ENCODE data around the gene FOXO1. TPM values are rescaled to one million over a fixed set of nuclear protein-coding genes. Genes with fewer than 3 reads are reported as not detected.

Gene FOXO1
- total RNA-seq, 1 donor from 2014 or later = 41.9 TPM

DNA sequence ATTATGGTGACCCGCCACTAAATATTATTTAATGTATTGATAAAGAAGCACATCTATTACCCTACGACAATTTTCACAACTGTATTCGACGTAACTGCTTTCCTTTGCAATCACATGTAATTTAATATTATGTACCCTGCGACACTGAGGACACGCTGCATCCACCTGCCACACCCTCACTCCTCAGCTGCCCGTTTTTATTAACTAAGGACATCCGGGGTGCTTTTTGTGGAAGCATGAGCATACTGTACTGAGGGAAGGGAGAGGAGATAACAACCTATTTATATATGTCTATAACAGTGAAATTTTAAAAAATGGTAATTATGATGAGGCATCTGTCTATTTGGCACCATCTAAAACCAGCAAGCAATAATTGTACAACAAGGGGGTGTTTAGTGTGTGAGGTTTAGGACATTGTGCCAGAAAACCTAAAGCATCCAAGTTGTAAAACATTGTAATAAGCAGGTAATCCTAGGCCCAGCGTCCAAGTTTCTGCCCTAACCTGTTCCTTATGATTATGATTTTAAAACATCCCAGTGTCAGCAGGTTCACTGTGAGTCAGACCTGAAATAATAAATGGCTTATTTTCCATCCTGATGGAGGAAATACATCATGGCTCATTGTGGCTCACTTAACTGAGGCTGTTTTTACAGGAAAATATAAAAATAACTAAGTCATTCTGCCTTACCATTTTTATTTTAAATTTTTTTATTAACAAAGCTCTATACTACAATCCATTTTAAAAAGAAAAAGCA is 56.3 kb downstream of the FOXO1 start:
- no peak overlapping the region for H3K27ac Mint-ChIP-seq
- H3K4me3 Mint-ChIP-seq = no peak overlapping the region
- intact Hi-C loops (cut with micrococcal nuclease) = loop anchor here (1.0 to 5.0 kb wide), 4 partner anchors 10 to 293 kb away; no protein-coding TSS in a partner anchor
- no peak for DNase-seq (ENCODE audit: low spot score)
- peaks cover 3% of the 10 kb centered on the region for H3K9me3 Mint-ChIP-seq
- H3K36me3 Mint-ChIP-seq (ENCODE audit: low read depth) = peaks cover 26% of the 10 kb centered on the region
- H3K4me1 Mint-ChIP-seq (ENCODE audit: low read depth) = peaks cover 73% of the 10 kb centered on the region
- H3K27me3 Mint-ChIP-seq (ENCODE audit: insufficient read depth) = no peaks in the 10 kb centered on the region

DNA sequence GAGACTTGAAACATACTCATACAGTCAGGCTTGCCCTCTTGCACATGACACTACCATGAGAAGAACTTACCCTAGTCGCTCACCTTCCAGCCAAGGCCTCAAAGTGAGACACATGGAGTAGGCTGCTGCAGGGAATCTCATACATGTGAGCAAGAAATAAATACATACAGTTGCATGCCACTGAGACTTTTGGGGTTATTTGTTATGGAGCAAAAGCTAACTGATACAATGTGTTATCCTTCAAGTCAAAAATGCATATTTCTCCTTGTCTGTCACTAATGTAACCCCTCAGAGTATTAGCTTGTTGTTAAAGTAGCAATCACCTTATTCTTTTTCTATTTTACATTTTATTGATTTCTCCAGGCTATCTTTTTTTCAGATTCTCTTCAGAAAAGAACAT is 58.1 kb downstream of the FOXO1 start:
- DNase-seq (ENCODE audit: low spot score) = no peak
- Mint-ChIP-seq H3K4me1 (ENCODE audit: low read depth) (peaks cover 67% of the 10 kb centered on the region), H3K36me3 (ENCODE audit: low read depth) (peaks cover 18% of the 10 kb centered on the region), H3K27ac (no peak overlapping the region), H3K9me3 (peaks cover 3% of the 10 kb centered on the region), H3K27me3 (ENCODE audit: insufficient read depth) (no peaks in the 10 kb centered on the region), H3K4me3 (no peak overlapping the region)
- intact Hi-C loops (cut with micrococcal nuclease) = no loop called here

DNA sequence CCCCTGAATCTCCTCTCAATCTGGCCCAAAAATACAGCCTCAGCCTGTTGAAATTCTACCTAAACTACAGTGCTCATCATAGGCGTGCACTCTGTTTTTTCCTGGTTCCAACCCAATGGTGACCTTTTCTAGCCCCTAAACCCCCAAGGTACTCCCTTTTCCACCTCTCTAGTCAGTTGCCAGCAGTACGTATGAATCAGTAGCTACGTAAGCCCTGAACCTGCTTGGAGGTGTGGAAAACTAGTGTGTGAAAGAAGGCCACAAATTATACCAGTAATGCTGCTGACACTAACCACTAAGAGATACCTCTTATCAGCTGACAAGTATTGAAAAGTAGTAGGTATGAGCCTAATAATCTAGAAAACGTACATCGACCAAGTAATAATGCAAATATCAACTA is 60.9 kb downstream of the FOXO1 start:
- Mint-ChIP-seq H3K9me3 (peaks cover 3% of the 10 kb centered on the region), H3K27me3 (ENCODE audit: insufficient read depth) (no peaks in the 10 kb centered on the region), H3K27ac (peak overlapping the region; percentile 7), H3K4me1 (ENCODE audit: low read depth) (peaks cover 56% of the 10 kb centered on the region), H3K36me3 (ENCODE audit: low read depth) (peaks cover 23% of the 10 kb centered on the region), H3K4me3 (no peak overlapping the region)
- DNase-seq (ENCODE audit: low spot score) = no peak
- intact Hi-C loops (cut with micrococcal nuclease) = no loop called here

DNA sequence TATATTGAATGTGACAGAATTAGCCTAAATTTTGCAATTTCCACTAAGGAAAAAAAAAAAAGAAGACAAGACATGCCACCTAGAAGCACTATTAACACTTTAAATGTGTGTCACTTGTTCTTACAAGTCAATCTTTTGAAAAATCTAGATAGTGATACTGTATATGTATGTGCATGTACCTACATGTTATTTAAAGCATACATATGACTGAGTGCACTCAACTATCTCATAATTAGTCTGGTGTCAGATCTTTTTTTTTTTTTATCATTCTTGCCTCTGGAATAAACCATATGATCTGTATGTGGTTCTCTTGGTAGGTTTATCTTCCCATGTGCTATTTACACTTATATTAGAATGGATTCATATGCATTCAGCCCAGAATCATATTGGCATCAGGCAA is 62.3 kb downstream of the FOXO1 start:
- Mint-ChIP-seq H3K4me3 (no peak overlapping the region), H3K4me1 (ENCODE audit: low read depth) (peaks cover 65% of the 10 kb centered on the region), H3K27me3 (ENCODE audit: insufficient read depth) (no peaks in the 10 kb centered on the region), H3K9me3 (peaks cover 3% of the 10 kb centered on the region), H3K36me3 (ENCODE audit: low read depth) (peaks cover 31% of the 10 kb centered on the region), H3K27ac (no peak overlapping the region)
- intact Hi-C loops (cut with micrococcal nuclease) = no loop called here
- DNase-seq (ENCODE audit: low spot score) = no peak

DNA sequence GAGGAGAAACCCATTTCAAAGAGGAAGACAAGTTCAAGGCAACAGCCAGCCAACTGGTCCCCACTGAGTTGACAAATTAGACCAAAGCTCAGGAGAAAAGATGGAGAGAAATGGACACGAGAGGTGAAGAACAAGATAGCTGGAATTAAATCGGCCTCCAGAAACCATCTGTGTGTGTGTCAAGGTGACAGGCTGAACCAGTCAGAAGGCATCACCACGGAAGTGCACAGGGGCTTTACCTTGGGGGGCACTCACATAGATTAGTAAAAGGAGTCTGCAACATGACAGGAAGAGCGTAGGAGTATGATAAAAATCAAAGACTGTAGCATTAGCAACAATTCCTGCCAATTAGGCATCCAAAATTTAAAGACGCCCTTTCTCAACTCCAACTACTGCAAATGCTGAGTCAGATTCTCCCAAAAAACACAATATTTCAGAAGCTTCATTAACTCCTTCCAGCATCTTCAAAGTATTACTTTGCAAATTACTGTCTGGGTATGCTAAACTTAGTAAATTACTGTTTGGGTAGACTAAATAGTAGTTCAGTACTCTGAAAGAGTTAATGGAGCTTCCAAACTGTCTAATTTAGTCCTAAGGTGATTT is 66.2 kb downstream of the FOXO1 start:
- intact Hi-C loops (cut with micrococcal nuclease) = loop anchor here (1.0 kb wide), 1 partner anchor 10 kb away; no protein-coding TSS in a partner anchor
- Mint-ChIP-seq H3K27ac (peak overlapping the region; percentile 75), H3K36me3 (ENCODE audit: low read depth) (peaks cover 23% of the 10 kb centered on the region), H3K9me3 (no peaks in the 10 kb centered on the region), H3K4me3 (peak overlapping the region; percentile 25), H3K27me3 (ENCODE audit: insufficient read depth) (no peaks in the 10 kb centered on the region), H3K4me1 (ENCODE audit: low read depth) (peaks cover 79% of the 10 kb centered on the region)
- no peak for DNase-seq (ENCODE audit: low spot score)

DNA sequence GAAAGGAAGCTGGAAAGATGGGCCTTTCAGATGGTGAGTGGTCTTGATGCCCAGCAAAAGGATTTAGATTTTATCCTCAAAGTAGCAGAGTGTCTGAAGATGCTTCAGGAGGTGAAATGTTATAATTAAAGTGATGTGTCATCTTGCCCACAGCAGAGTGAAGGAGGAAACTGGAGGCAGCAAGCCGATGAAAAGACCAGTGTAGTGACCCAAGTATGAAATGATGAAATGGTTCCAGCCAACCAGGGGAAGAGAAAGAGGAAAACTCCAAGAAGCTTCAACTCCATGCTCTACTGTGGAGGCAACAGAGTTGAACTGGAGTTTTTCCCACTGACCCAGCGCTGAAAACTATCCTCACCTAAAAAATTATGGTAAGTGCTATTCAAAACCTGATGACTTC is 66.7 kb downstream of the FOXO1 start:
- Mint-ChIP-seq H3K9me3 (no peaks in the 10 kb centered on the region), H3K27me3 (ENCODE audit: insufficient read depth) (no peaks in the 10 kb centered on the region), H3K4me3 (peak overlapping the region; percentile 25), H3K36me3 (ENCODE audit: low read depth) (peaks cover 23% of the 10 kb centered on the region), H3K27ac (peak overlapping the region; percentile 75), H3K4me1 (ENCODE audit: low read depth) (peaks cover 77% of the 10 kb centered on the region)
- intact Hi-C loops (cut with micrococcal nuclease) = loop anchor here (1.0 to 2.0 kb wide), 4 partner anchors 11 to 63 kb away; no protein-coding TSS in a partner anchor
- no peak for DNase-seq (ENCODE audit: low spot score)

DNA sequence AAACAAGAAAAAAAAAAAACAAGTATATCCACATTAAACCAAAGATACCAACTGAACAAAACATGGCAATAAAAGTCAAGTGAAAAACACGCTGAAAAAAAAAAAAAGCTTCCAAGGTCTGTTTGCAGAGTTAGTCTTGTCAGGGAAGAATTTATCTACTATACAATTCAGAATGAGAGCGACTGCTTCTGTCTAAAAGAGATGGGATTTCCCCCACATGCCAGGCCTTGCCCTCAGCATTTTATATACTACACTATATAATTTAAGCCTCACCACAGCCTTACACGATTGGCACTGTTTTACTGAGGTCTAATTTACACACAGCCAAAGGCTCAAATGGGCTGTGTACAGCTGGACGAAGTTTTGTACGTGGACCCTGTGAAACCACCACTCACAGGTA is 67.3 kb downstream of the FOXO1 start:
- intact Hi-C loops (cut with micrococcal nuclease) = loop anchor here (1.0 to 2.0 kb wide), 3 partner anchors 14 to 64 kb away; no protein-coding TSS in a partner anchor
- H3K36me3 Mint-ChIP-seq (ENCODE audit: low read depth) = peaks cover 23% of the 10 kb centered on the region
- no peaks in the 10 kb centered on the region for H3K9me3 Mint-ChIP-seq
- peak overlapping the region; percentile 8 for H3K4me3 Mint-ChIP-seq
- DNase-seq (ENCODE audit: low spot score) = no peak
- no peaks in the 10 kb centered on the region for H3K27me3 Mint-ChIP-seq (ENCODE audit: insufficient read depth)
- peak overlapping the region; percentile 75 for H3K27ac Mint-ChIP-seq
- peaks cover 74% of the 10 kb centered on the region for H3K4me1 Mint-ChIP-seq (ENCODE audit: low read depth)

DNA sequence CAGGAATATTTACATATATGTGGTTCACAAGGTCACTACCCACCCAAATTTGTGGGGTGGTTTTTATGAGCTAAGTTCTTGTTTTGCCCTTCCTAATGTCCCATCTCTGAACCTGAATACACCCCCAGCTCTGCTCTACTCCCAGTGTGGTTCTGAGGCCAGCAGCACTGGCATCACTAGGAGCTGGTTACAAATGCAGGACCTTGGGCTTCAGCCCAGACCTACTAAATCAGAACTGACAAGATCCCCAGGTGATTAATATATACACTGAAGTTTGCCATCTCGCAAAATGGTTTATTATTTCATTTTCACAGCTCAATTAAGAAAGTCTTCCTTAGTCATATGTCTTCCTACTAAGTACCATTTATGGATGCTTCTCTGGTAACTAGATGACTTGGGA is 67.9 kb downstream of the FOXO1 start:
- Mint-ChIP-seq H3K36me3 (ENCODE audit: low read depth) (peaks cover 23% of the 10 kb centered on the region), H3K27me3 (ENCODE audit: insufficient read depth) (no peaks in the 10 kb centered on the region), H3K9me3 (no peaks in the 10 kb centered on the region), H3K4me1 (ENCODE audit: low read depth) (peaks cover 74% of the 10 kb centered on the region), H3K27ac (peak overlapping the region; percentile 72), H3K4me3 (no peak overlapping the region)
- DNase-seq (ENCODE audit: low spot score) = no peak
- intact Hi-C loops (cut with micrococcal nuclease) = loop anchor here (2.0 kb wide), 1 partner anchor 64 kb away; no protein-coding TSS in a partner anchor

DNA sequence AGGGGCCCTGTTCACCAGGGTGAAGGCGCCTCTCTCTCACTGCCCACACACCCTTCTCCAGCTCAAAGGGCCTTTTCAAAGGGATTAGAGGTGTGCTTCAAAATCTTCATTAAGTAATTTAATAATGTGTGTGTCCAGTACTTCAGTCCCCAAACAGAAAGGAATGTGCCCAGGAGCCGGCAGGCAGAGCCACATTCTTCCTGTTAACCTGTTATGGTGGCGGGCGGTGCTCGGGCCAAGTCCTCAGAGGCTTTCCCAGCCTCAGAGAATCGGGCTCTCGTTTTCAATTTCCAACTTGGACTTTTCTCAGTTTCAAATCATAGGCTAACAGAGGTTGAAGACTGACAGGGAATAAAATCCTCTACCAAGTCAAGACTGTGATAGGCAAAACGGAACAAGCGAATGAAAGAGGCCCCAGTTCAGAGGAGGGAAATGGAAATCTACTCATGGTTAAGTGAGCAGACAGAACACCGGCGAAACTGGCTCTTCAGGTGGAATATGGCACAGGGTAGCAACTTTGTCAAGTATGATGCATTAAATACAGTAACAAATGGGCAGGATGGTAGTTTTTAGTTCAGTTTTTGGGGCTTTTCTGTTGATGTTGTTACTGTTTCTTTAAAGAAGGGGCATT is 68.6 kb downstream of the FOXO1 start:
- H3K4me3 Mint-ChIP-seq = peak overlapping the region; percentile 6
- H3K27me3 Mint-ChIP-seq (ENCODE audit: insufficient read depth) = no peaks in the 10 kb centered on the region
- peaks cover 75% of the 10 kb centered on the region for H3K4me1 Mint-ChIP-seq (ENCODE audit: low read depth)
- H3K27ac Mint-ChIP-seq = peak overlapping the region; percentile 10
- H3K9me3 Mint-ChIP-seq = no peaks in the 10 kb centered on the region
- DNase-seq (ENCODE audit: low spot score) = no peak
- intact Hi-C loops (cut with micrococcal nuclease) = loop anchor here (2.0 kb wide), 1 partner anchor 65 kb away; no protein-coding TSS in a partner anchor
- H3K36me3 Mint-ChIP-seq (ENCODE audit: low read depth) = peaks cover 21% of the 10 kb centered on the region

DNA sequence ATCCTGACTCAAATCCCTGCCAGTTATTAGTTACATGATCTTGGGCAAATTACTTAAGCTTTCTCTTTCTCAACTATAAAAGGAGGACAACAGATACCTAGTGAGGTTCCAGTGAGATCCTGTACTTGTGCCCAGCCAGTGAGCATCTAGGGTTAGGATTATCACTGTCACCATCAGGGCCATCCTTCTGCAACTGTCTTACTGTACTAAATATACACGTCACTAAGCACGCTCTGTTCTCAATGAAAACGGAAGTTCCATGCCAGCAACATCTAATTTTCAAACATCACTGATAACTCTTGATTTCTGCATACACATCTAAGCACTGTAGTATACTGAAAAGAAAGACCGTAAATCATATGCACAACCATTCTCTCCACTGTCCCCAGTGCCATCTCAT is 70.0 kb downstream of the FOXO1 start:
- Mint-ChIP-seq H3K27ac (peak overlapping the region; percentile 32), H3K36me3 (ENCODE audit: low read depth) (peaks cover 15% of the 10 kb centered on the region), H3K4me3 (no peak overlapping the region), H3K27me3 (ENCODE audit: insufficient read depth) (no peaks in the 10 kb centered on the region), H3K9me3 (no peaks in the 10 kb centered on the region), H3K4me1 (ENCODE audit: low read depth) (peaks cover 76% of the 10 kb centered on the region)
- no peak for DNase-seq (ENCODE audit: low spot score)
- intact Hi-C loops (cut with micrococcal nuclease) = no loop called here

DNA sequence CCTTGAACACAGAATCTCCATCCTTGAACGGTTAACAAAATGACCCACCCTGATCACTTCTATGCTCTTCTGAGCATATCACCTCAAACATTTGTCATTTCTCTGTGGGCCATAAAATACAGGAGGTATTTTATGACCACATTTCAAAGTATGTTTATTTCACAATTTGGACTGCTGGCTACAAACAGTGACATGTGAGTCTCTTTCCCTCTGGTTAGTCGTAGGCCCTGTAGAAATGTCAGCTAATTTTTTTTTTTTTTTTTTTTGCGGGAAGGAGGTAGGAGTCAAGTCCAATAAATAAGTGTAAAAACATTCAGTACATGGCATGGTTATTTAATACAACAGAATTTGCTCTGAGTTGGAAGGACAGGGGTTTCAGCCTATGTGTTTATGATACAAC is 70.7 kb downstream of the FOXO1 start:
- intact Hi-C loops (cut with micrococcal nuclease) = no loop called here

DNA sequence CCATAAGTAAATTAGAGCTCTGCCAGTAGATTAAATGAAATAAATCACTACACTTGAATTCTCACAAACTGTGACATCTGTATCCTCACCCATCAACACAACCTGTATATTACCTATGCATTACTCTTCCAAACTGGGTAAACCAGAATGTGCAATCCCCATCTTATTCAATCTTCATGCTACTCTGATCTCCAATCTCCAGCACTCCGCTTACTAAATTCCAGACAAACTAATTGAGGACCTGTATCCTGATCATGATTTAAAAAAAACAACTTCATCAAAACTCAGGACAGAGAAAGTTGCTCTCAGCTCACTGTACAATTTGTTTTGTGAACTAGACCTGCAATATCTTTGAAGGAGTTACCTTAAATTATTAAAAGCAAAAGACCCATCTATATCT is 74.4 kb downstream of the FOXO1 start:
- DNase-seq (ENCODE audit: low spot score) = no peak
- peaks cover 3% of the 10 kb centered on the region for H3K36me3 Mint-ChIP-seq (ENCODE audit: low read depth)
- no peak overlapping the region for H3K27ac Mint-ChIP-seq
- intact Hi-C loops (cut with micrococcal nuclease) = no loop called here
- peaks cover 79% of the 10 kb centered on the region for H3K4me1 Mint-ChIP-seq (ENCODE audit: low read depth)
- H3K27me3 Mint-ChIP-seq (ENCODE audit: insufficient read depth) = no peaks in the 10 kb centered on the region
- H3K9me3 Mint-ChIP-seq = no peaks in the 10 kb centered on the region
- no peak overlapping the region for H3K4me3 Mint-ChIP-seq

More for the DNA sequence above, 70.7 kb downstream of the FOXO1 start:
- Mint-ChIP-seq H3K36me3 (ENCODE audit: low read depth) (peaks cover 15% of the 10 kb centered on the region), H3K4me1 (ENCODE audit: low read depth) (peaks cover 79% of the 10 kb centered on the region), H3K27ac (no peak overlapping the region), H3K4me3 (no peak overlapping the region), H3K9me3 (no peaks in the 10 kb centered on the region), H3K27me3 (ENCODE audit: insufficient read depth) (no peaks in the 10 kb centered on the region)
- no peak for DNase-seq (ENCODE audit: low spot score)

DNA sequence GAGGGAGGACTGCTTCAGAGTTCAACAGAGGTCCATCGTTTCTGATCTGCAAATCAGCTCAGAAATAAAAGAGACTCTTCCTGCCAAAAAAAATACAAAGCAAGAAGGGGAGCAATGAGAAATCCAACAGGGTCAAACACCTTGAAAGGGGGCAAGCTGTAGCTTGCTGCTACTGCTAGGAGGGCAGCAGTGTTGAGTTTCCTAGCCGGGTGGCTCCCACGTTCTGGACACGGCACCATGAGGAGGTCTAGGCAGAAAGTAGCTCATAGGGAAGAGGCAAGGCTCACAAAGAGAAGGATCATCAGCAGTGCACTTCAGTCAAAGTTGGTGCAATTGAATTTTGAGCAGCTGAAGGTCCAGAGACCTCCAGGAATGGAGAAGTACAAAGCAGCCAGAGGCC is 75.3 kb downstream of the FOXO1 start:
- peak overlapping the region; percentile 37 for H3K27ac Mint-ChIP-seq
- intact Hi-C loops (cut with micrococcal nuclease) = no loop called here
- no peak for DNase-seq (ENCODE audit: low spot score)

More for the DNA sequence above, 75.3 kb downstream of the FOXO1 start:
- Mint-ChIP-seq H3K9me3 (no peaks in the 10 kb centered on the region), H3K4me1 (ENCODE audit: low read depth) (peaks cover 79% of the 10 kb centered on the region), H3K4me3 (no peak overlapping the region), H3K36me3 (ENCODE audit: low read depth) (peaks cover 4% of the 10 kb centered on the region), H3K27me3 (ENCODE audit: insufficient read depth) (no peaks in the 10 kb centered on the region)
